HepG2 (cell line): Measurements from ENCODE around the gene ZNF831. TPM values are rescaled to one million over a fixed set of nuclear protein-coding genes. Genes with fewer than 3 reads are reported as not detected.

Source experiments
- ATAC-seq: fragments of 200-7000 bp; cut with Tn5 transposase; 3 replicates; pipeline ENCODE4 v1.9.1; 2020; ENCODE audit warnings: mild to moderate bottlenecking, moderate library complexity
- BruUV-seq: library from RNA; stranded (reverse); fragments of 400-500 nt; replicated peaks from 2 replicates; lab custom pipeline; 2021; lab: Mats Ljungman, UMichigan
- CTCF ChIA-PET: fragments of 300-600 bp; formaldehyde crosslinking; extraction: SDS; loops from one replicate; lab custom pipeline; 2021; ENCODE audit warnings: low total read pairs, inconsistent platforms, low intra/inter-chr PET ratio; lab: Yijun Ruan, JAX
- POLR2A ChIA-PET: fragments of 350-600 bp; sonication (Branson Sonifier 250); formaldehyde crosslinking; loops from one replicate; lab custom pipeline; 2020; ENCODE audit warnings: antibody characterized with exemption, inconsistent platforms; lab: Yijun Ruan, JAX
- DNase-seq: peaks from one replicate; pipeline ENCODE4 v3.0.0-alpha.2; 2015; ENCODE audit warnings: low spot score
- FAIRE-seq: peaks from 3 replicates; lab custom pipeline; 2011; peaks lifted over from hg19 to GRCh38; lab: Jason Lieb, UNC
- H2AFZ ChIP-seq: one replicate; pipeline ENCODE4 v1.6.1; 2011; ENCODE audit warnings: low read length, inconsistent platforms
- H3K27ac ChIP-seq: fragments of 300-600 bp; 3 replicates; pipeline ENCODE4 v1.8.0; 2011; ENCODE audit warnings: mixed run types, mild to moderate bottlenecking, mixed read lengths, low read length, inconsistent platforms; ENCODE audit not compliant: insufficient read depth; ENCODE audit errors: extremely low read length
- H3K27me3 ChIP-seq, 2 experiments: fragments of 200-600 bp in 1 of 2; 2 replicates in 1 of 2; 3 replicates in 1 of 2; pipeline versions ENCODE4 v1.6.0 to v1.8.0; 2011; ENCODE audit warnings: low read length in 2 of 2, mild to moderate bottlenecking in 2 of 2, moderate library complexity in 2 of 2, inconsistent platforms in 1 of 2; ENCODE audit not compliant: insufficient read depth in 2 of 2, control insufficient read depth in 1 of 2
- H3K36me3 ChIP-seq, 2 experiments: fragments of 200-600 bp in 1 of 2; replicated peaks in 1 of 2; 2 replicates in 1 of 2; 3 replicates in 1 of 2; pipeline versions ENCODE4 v1.5.1 to v1.8.0; 2011; ENCODE audit warnings: low read length in 2 of 2, inconsistent platforms in 1 of 2; ENCODE audit not compliant: insufficient read depth in 2 of 2, control insufficient read depth in 1 of 2
- H3K4me1 ChIP-seq: 2 replicates; pipeline ENCODE4 v1.5.1; 2012; ENCODE audit warnings: low read length, inconsistent platforms; ENCODE audit not compliant: insufficient read depth
- H3K4me2 ChIP-seq: 2 replicates; pipeline ENCODE4 v1.6.0; 2011; ENCODE audit warnings: low read depth, low read length, inconsistent platforms
- H3K4me3 ChIP-seq, 3 experiments: fragments of 200-600 bp in 1 of 3; sonication (generic), shearing (Covaris generic) in 1 of 3; replicated peaks in 1 of 3; 2 replicates each; pipeline ENCODE4 v1.5.1; 2011 to 2016; ENCODE audit warnings: low read length in 3 of 3, inconsistent platforms in 2 of 3, low read depth in 2 of 3, mild to moderate bottlenecking in 2 of 3, control low read depth in 1 of 3, mixed read lengths in 1 of 3; ENCODE audit not compliant: insufficient read depth in 1 of 3
- H3K79me2 ChIP-seq: one replicate; pipeline ENCODE4 v1.6.1; 2011; ENCODE audit warnings: low read length, inconsistent platforms; ENCODE audit not compliant: insufficient read depth
- H3K9ac ChIP-seq: 2 replicates; pipeline ENCODE4 v1.6.0; 2011; ENCODE audit warnings: mild to moderate bottlenecking, low read depth, low read length, inconsistent platforms; ENCODE audit not compliant: insufficient read depth
- H3K9me3 ChIP-seq: 2 replicates; pipeline ENCODE4 v1.5.1; 2012; ENCODE audit warnings: mild to moderate bottlenecking, low read length
- H4K20me1 ChIP-seq: 2 replicates; pipeline ENCODE4 v1.6.0; 2011; ENCODE audit warnings: inconsistent platforms, mild to moderate bottlenecking, low read length, moderate library complexity; ENCODE audit not compliant: insufficient read depth
- CREM ChIP-seq, 2 experiments: sonication (generic) in 1 of 2; formaldehyde crosslinking in 1 of 2; IDR thresholded peaks; 2 replicates each; pipeline versions ENCODE4 v1.4.0 to v1.6.1; 2016 to 2020; ENCODE audit warnings: antibody characterized with exemption in 1 of 2, mild to moderate bottlenecking in 1 of 2, missing genetic modification reagents in 1 of 2
- HNF4G ChIP-seq, 2 experiments: sonication (generic) in 1 of 2; formaldehyde crosslinking in 1 of 2; IDR thresholded peaks; 2 replicates each; pipeline versions ENCODE4 v1.4.0 to v1.6.1; 2011 to 2020; ENCODE audit warnings: borderline replicate concordance in 2 of 2, low read depth in 2 of 2, mild to moderate bottlenecking in 2 of 2, low read length in 1 of 2, missing genetic modification reagents in 1 of 2, moderate library complexity in 1 of 2
- MEIS1 ChIP-seq: sonication (generic); formaldehyde crosslinking; IDR thresholded peaks from 2 replicates; pipeline ENCODE4 v1.9.0; 2021; ENCODE audit warnings: mild to moderate bottlenecking, missing genetic modification reagents, moderate library complexity, borderline replicate concordance
- NFIB ChIP-seq: sonication (generic); formaldehyde crosslinking; IDR thresholded peaks from 2 replicates; pipeline ENCODE4 v1.9.0; 2021; ENCODE audit warnings: missing genetic modification reagents, mild to moderate bottlenecking, borderline replicate concordance
- NFRKB ChIP-seq: fragments of 450-650 bp; IDR thresholded peaks from 2 replicates; pipeline ENCODE4 v1.6.1; 2017
- SIN3B ChIP-seq: fragments of 150-350 bp; IDR thresholded peaks from 2 replicates; pipeline ENCODE4 v1.6.1; 2014; ENCODE audit warnings: low read length
- ZFP82 ChIP-seq: sonication (generic); formaldehyde crosslinking; IDR thresholded peaks from 2 replicates; pipeline ENCODE4 v1.5.1; 2020; ENCODE audit warnings: mild to moderate bottlenecking, missing genetic modification reagents, borderline replicate concordance
- ZKSCAN1 ChIP-seq: fragments of 150-350 bp; IDR thresholded peaks from 2 replicates; pipeline ENCODE4 v1.6.1; 2014; ENCODE audit warnings: low read length
- ZNF614 ChIP-seq: IDR thresholded peaks from 2 replicates; pipeline ENCODE4 v1.6.1; 2018; ENCODE audit warnings: missing biosample characterization, missing genetic modification reagents, inconsistent platforms, borderline replicate concordance
- ZNF713 ChIP-seq: sonication (generic); formaldehyde crosslinking; IDR thresholded peaks from 2 replicates; pipeline ENCODE4 v1.4.0; 2020; ENCODE audit warnings: mild to moderate bottlenecking, missing genetic modification reagents
- WGBS: methylation state at CpG from one replicate; pipeline ENCODE4 v1.1.6; 2017; ENCODE audit warnings: low lambda C conversion rate; 5-methylcytosine and 5-hydroxymethylcytosine counted together
- in situ Hi-C: cut with HindIII; loops from 2 replicates; pipeline ENCODE4 v1.10.0; 2017; ENCODE audit warnings: low pct_unique_long_range_greater_than_20kb; ENCODE audit not compliant: extremely low pct_ligation_motif_present
- intact Hi-C: fragments of 100-400 bp; cut with micrococcal nuclease; formaldehyde crosslinking; loops from one replicate; pipeline ENCODE4 v1.10.0; 2022; ENCODE audit not compliant: unreplicated experiment
- polyA plus RNA-seq, 8 experiments: library from polyadenylated mRNA; depleted of rRNA in 3 of 8; stranded (reverse) in 7 of 8; unstranded in 1 of 8; fragments of >200 nt; fragmentation: Illumina TruSeq in 4 of 8; extraction: Trizol in 4 of 8; gene quantifications; 2 replicates each; pipeline versions ENCODE4 v1.2.1 to v1.2.3, GENCODE V29; 2011 to 2016; ENCODE audit warnings: low read depth in 4 of 8, missing spikeins in 1 of 8, mixed read lengths in 1 of 8; ENCODE audit not compliant: insufficient read depth in 1 of 8
- total RNA-seq, 5 experiments: library from RNA; depleted of rRNA; stranded (reverse); fragments of >200 nt; fragmentation: Illumina TruSeq; extraction: Trizol; gene quantifications; 2 replicates each; pipeline ENCODE4 v1.2.3, GENCODE V29; 2016; ENCODE audit warnings: low read depth in 1 of 5
- TF ChIP-seq, protein P1 (sequence below): sonication (generic); formaldehyde crosslinking; conservative IDR thresholded peaks from 2 replicates; pipeline ENCODE4 v1.4.0; 2020; ENCODE audit warnings: missing genetic modification reagents
- TF ChIP-seq, protein P2 (sequence below): sonication (generic); formaldehyde crosslinking; conservative IDR thresholded peaks from 2 replicates; pipeline ENCODE4 v1.5.0; 2020; ENCODE audit warnings: missing genetic modification reagents
- TF ChIP-seq, protein P3 (sequence below): sonication (generic); formaldehyde crosslinking; IDR thresholded peaks from 2 replicates; pipeline ENCODE4 v1.4.0; 2020; ENCODE audit warnings: missing genetic modification reagents
- TF ChIP-seq, protein P4 (sequence below): IDR thresholded peaks from 2 replicates; pipeline ENCODE4 v1.6.1; 2016; ENCODE audit warnings: missing compliant biosample characterization, missing genetic modification reagents, borderline replicate concordance
- TF ChIP-seq, protein P5 (sequence below): sonication (generic); formaldehyde crosslinking; IDR thresholded peaks from 2 replicates; pipeline ENCODE4 v1.8.0; 2022; ENCODE audit warnings: mild to moderate bottlenecking, missing genetic modification reagents

ZNF831 gene
- total and polyA plus RNA-seq, 2 of the 13 experiments (the other 11 are each of a cell fraction or from before 2014, with no cell fraction given), result not detected

DNA sequence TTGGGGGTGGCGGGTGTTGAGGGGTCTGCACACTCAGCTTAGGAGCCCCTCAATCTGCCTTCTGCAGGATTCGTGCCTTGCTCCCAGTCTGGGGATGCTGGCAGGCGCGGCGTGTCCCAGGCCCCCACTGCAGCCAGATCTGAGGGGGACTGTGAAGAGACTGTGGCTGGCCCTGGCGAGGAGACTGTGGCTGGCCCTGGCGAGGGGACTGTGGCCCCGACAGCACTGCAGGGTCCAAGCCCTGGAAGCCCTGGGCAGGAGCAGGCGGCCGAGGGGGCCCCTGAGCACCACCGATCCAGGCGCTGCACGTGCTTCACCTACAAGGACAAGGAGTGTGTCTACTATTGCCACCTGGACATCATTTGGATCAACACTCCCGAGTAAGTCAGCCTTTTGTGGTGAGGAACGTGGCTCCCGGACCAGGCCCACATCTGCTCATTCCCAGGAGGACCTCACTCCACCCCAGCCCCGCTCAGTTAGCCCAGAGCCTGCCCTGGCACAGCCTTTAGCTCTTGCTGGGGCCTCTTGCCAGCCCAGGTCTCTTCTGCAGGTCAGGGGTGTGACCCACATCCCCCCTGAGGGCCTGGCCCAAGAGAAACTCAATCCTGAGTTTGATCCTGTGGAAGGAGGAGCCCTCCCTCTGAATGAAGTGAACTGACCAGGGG lies 137.9 kb downstream of the ZNF831 start:
- BruUV-seq, result no TSS peak
- Histone ChIP-seq H3K27me3 (peaks cover 5 to 63% of the 10 kb centered on the region in 2 experiments; a peak in 4 of 5 replicates), H3K79me2 (no peaks in the 10 kb centered on the region), H3K9me3 (no peaks in the 10 kb centered on the region), H3K36me3 (no peaks in the 10 kb centered on the region), H3K9ac (no peak overlapping the region), H3K4me3 (no peak overlapping the region), H3K27ac (no peak overlapping the region), H4K20me1 (no peaks in the 10 kb centered on the region), H3K4me2 (no peak overlapping the region), H3K4me1 (no peaks in the 10 kb centered on the region), H2AFZ (no peak overlapping the region)
- DNase-seq, result no peak
- intact Hi-C loops (no loop called here), in situ Hi-C loops (no loop called here)
- 15% methylated on average over 13 of the region's 17 CpGs for WGBS
- ATAC-seq, result no peak; the same call in 2 of the 3 replicates
- no peak for FAIRE-seq
- ChIA-PET CTCF (no interaction called here), POLR2A (no interaction called here)
- TF ChIP-seq ZKSCAN1 (no peak), ZNF614 (CRISPR knock-in tag) (no peak), NFRKB (no peak), ZFP82 (CRISPR knock-in tag) (no peak), NFIB (no peak), CREM (IDR thresholded peaks at IDR 0.05) (no peak), CREM (CRISPR knock-in tag; IDR thresholded peaks at IDR 0.05) (no peak), SIN3B (no peak), ZNF713 (no peak), HNF4G (IDR thresholded peaks at IDR 0.05; ENCODE audit: borderline replicate concordance, low read depth, low read length) (no peak), HNF4G (CRISPR knock-in tag; IDR thresholded peaks at IDR 0.05; ENCODE audit: borderline replicate concordance, low read depth) (no peak), MEIS1 (no peak)
- TF ChIP-seq, protein P1, sequence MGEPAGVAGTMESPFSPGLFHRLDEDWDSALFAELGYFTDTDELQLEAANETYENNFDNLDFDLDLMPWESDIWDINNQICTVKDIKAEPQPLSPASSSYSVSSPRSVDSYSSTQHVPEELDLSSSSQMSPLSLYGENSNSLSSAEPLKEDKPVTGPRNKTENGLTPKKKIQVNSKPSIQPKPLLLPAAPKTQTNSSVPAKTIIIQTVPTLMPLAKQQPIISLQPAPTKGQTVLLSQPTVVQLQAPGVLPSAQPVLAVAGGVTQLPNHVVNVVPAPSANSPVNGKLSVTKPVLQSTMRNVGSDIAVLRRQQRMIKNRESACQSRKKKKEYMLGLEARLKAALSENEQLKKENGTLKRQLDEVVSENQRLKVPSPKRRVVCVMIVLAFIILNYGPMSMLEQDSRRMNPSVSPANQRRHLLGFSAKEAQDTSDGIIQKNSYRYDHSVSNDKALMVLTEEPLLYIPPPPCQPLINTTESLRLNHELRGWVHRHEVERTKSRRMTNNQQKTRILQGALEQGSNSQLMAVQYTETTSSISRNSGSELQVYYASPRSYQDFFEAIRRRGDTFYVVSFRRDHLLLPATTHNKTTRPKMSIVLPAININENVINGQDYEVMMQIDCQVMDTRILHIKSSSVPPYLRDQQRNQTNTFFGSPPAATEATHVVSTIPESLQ (CRISPR knock-in tag), result no peak
- TF ChIP-seq, protein P2, sequence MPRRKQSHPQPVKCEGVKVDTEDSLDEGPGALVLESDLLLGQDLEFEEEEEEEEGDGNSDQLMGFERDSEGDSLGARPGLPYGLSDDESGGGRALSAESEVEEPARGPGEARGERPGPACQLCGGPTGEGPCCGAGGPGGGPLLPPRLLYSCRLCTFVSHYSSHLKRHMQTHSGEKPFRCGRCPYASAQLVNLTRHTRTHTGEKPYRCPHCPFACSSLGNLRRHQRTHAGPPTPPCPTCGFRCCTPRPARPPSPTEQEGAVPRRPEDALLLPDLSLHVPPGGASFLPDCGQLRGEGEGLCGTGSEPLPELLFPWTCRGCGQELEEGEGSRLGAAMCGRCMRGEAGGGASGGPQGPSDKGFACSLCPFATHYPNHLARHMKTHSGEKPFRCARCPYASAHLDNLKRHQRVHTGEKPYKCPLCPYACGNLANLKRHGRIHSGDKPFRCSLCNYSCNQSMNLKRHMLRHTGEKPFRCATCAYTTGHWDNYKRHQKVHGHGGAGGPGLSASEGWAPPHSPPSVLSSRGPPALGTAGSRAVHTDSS (CRISPR knock-in tag), result no peak
- TF ChIP-seq, protein P3, sequence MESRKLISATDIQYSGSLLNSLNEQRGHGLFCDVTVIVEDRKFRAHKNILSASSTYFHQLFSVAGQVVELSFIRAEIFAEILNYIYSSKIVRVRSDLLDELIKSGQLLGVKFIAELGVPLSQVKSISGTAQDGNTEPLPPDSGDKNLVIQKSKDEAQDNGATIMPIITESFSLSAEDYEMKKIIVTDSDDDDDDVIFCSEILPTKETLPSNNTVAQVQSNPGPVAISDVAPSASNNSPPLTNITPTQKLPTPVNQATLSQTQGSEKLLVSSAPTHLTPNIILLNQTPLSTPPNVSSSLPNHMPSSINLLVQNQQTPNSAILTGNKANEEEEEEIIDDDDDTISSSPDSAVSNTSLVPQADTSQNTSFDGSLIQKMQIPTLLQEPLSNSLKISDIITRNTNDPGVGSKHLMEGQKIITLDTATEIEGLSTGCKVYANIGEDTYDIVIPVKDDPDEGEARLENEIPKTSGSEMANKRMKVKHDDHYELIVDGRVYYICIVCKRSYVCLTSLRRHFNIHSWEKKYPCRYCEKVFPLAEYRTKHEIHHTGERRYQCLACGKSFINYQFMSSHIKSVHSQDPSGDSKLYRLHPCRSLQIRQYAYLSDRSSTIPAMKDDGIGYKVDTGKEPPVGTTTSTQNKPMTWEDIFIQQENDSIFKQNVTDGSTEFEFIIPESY (CRISPR knock-in tag), result no peak
- TF ChIP-seq, protein P4, sequence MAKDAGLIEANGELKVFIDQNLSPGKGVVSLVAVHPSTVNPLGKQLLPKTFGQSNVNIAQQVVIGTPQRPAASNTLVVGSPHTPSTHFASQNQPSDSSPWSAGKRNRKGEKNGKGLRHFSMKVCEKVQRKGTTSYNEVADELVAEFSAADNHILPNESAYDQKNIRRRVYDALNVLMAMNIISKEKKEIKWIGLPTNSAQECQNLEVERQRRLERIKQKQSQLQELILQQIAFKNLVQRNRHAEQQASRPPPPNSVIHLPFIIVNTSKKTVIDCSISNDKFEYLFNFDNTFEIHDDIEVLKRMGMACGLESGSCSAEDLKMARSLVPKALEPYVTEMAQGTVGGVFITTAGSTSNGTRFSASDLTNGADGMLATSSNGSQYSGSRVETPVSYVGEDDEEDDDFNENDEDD (CRISPR knock-in tag), result no peak
- TF ChIP-seq, protein P5, sequence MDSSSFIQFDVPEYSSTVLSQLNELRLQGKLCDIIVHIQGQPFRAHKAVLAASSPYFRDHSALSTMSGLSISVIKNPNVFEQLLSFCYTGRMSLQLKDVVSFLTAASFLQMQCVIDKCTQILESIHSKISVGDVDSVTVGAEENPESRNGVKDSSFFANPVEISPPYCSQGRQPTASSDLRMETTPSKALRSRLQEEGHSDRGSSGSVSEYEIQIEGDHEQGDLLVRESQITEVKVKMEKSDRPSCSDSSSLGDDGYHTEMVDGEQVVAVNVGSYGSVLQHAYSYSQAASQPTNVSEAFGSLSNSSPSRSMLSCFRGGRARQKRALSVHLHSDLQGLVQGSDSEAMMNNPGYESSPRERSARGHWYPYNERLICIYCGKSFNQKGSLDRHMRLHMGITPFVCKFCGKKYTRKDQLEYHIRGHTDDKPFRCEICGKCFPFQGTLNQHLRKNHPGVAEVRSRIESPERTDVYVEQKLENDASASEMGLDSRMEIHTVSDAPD, result no peak
